Measurements from ENCODE around the gene LUC7L3.
A peak's percentile ranks its signal among the peaks of the same experiment; 100 is the strongest.

The LUC7L3 gene

GRCh38 chr17:50754521-50754920 is 35.1 kb downstream of the LUC7L3 start:
- DNase-seq (ENCODE audit: low read depth in 2 of 2), result no peak

- DNase-seq (ENCODE audit: low read depth in 2 of 2), result no peak
Observed at GRCh38 chr17:50758524-50758923, 39.1 kb downstream of the LUC7L3 start.

GRCh38 chr17:50758989-50759544 is 39.7 kb downstream of the LUC7L3 start:
- no peak for DNase-seq (ENCODE audit: low read depth in 2 of 2)

GRCh38 chr17:50762177-50762576 is 42.8 kb downstream of the LUC7L3 start:
- DNase-seq (ENCODE audit: low read depth in 2 of 2), result no peak

- DNase-seq (ENCODE audit: low read depth in 2 of 2), result no peak
Observed at GRCh38 chr17:50763716-50764475, 44.5 kb downstream of the LUC7L3 start.

- DNase-seq (ENCODE audit: low read depth in 2 of 2), result no peak
Observed at GRCh38 chr17:50764734-50765149, 45.3 kb downstream of the LUC7L3 start.

- no peak for DNase-seq (ENCODE audit: low read depth in 2 of 2)
Observed at GRCh38 chr17:50765454-50766221, 46.2 kb downstream of the LUC7L3 start.

- no peak for DNase-seq (ENCODE audit: low read depth in 2 of 2)
Observed at GRCh38 chr17:50766222-50767023, 47.0 kb downstream of the LUC7L3 start.

GRCh38 chr17:50767030-50767429 is 47.6 kb downstream of the LUC7L3 start:
- DNase-seq (ENCODE audit: low read depth in 2 of 2), result no peak

GRCh38 chr17:50767446-50767845 is 48.0 kb downstream of the LUC7L3 start, which contains the start of gene ANKRD40CL:
ANKRD40CL (minus strand) TSS chr17:50767518; CDS start chr17:50766913, 605 bp downstream.
- DNase-seq (ENCODE audit: low read depth in 2 of 2), result no peak

GRCh38 chr17:50768346-50768761 is 49.0 kb downstream of the LUC7L3 start:
- DNase-seq (ENCODE audit: low read depth in 2 of 2), result no peak

GRCh38 chr17:50769884-50770283 is 50.5 kb downstream of the LUC7L3 start:
- DNase-seq (ENCODE audit: low read depth in 2 of 2), result no peak

- DNase-seq (ENCODE audit: low read depth in 2 of 2), result no peak
Observed at GRCh38 chr17:50770346-50770745, 50.9 kb downstream of the LUC7L3 start.

- no peak for DNase-seq (ENCODE audit: low read depth in 2 of 2)
Observed at GRCh38 chr17:50771991-50772785, 52.8 kb downstream of the LUC7L3 start.

- no peak for DNase-seq (ENCODE audit: low read depth in 2 of 2)
Observed at GRCh38 chr17:50774225-50774803, 54.9 kb downstream of the LUC7L3 start.

GRCh38 chr17:50775926-50776325 is 56.5 kb downstream of the LUC7L3 start:
- DNase-seq (ENCODE audit: low read depth in 2 of 2), result no peak

GRCh38 chr17:50778471-50778870 is 59.1 kb downstream of the LUC7L3 start:
- no peak for DNase-seq (ENCODE audit: low read depth in 2 of 2)

- DNase-seq (ENCODE audit: low read depth in 2 of 2), result no peak
Observed at GRCh38 chr17:50778988-50779387, 59.6 kb downstream of the LUC7L3 start.

GRCh38 chr17:50779747-50780353 is 60.4 kb downstream of the LUC7L3 start:
- peak; percentile 11 to 15 for DNase-seq (ENCODE audit: low read depth in 2 of 2)

GRCh38 chr17:50781167-50781566 is 61.8 kb downstream of the LUC7L3 start:
- no peak for DNase-seq (ENCODE audit: low read depth in 2 of 2)
